Left forelimb (tissue), 1 donor: ENCODE data around the gene STARD13.

Source experiments
- DNase-seq: peaks from one replicate; pipeline ENCODE4 v3.0.0-alpha.2; 2018; ENCODE audit warnings: low spot score

The STARD13 gene

DNA sequence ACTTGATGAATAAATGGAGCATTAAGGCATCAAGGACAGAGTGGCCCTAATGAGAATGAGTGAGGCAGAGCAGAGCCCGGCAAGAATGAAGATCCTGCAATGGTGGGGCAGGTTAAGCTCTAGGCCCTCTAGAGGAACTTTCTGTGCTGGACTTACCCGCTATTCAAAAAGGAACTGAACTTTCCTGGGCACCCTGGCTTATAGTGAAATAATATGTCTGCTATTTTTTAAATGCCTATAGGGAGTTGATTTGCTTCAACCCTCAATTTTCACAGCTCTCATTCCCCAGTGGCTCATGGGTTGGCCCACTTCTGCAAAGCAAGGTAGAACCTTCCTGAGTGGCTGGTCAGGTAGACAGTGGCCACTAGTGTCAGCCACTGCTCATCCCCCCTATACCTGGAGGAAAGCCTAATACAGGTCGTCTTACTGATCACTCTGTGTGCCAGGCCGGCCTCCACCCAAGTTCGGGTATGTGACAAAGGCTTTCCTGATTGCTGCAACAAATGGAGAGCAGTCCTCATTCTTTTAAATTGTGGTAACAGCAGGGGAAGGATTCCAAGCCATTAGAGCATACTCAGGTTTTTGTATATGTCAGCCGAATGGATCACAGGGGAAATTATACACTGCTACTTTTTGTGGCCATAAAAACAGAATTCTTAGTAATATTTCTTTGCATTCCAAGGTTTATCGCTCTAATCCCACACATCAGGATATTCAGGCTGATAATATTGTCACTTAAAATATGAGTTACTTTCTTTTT is 166.4 kb downstream of the STARD13 start:
- no peak for DNase-seq

- DNase-seq: no peak
Measured at GRCh38 chr13:33116321-33117010, 169.1 kb downstream of the STARD13 start.

GRCh38 chr13:33115274-33115673 is 170.3 kb downstream of the STARD13 start:
- DNase-seq: no peak

GRCh38 chr13:33114146-33114545 is 171.4 kb downstream of the STARD13 start:
- no peak for DNase-seq

GRCh38 chr13:33112766-33113165 is 172.8 kb downstream of the STARD13 start:
- no peak for DNase-seq

DNA sequence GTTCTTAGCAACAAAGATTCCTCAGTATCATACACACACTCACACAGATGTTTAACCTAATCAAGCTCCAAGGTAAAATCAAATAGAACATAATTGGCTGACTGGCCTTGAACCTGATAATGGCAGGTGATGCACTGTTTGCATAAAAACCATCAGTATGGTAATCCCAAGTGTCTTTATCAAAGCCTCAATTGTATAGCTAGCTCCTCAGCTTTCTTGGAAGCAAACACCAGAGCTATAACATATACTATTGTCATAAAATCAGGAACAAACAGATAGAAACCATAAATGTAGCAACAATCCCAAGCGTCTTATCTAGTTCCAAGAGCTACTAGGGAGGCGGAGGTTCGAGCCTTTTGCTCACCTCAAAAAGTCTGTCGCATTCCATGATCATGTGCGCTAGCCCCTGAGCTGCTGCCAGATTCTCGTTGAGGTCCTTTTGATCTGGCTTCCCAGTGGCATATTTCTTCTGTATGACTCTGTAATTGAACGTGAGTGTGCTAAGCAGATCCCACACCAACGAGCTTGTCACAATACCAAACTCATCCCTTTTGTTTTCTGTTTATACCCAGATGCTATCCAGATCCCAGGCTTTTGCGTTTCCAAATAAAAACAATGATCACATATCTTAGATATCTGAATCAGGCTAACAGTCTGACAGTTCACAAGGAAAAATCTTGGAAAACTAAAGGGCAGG is 174.0 kb downstream of the STARD13 start:
- DNase-seq: no peak

- DNase-seq: no peak
Measured at GRCh38 chr13:33110713-33111413, 174.7 kb downstream of the STARD13 start.

- no peak for DNase-seq
Measured at GRCh38 chr13:33110386-33110712, 175.2 kb downstream of the STARD13 start.

GRCh38 chr13:33109801-33110200 is 175.8 kb downstream of the STARD13 start:
- DNase-seq: no peak

DNA sequence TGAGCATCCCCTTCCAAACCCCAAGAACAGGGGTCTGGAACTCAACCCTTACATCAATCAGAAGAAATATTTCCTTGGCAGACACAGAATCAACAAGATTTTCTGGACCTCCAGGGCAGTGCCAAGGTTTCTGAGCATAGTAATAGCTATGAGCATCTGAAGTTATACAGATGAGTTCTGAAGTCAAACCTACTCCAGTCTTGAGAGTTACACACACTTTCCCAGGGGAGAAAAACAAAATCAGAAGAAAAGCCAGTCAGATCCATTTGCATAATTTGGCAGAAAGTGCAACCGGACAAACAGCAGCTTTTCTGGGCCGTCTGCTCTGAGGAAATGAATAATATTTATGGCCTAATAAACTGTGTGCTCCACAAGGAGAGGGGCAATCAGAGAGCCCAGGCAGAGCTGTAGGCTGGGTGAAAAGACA is 176.3 kb downstream of the STARD13 start:
- no peak for DNase-seq

DNA sequence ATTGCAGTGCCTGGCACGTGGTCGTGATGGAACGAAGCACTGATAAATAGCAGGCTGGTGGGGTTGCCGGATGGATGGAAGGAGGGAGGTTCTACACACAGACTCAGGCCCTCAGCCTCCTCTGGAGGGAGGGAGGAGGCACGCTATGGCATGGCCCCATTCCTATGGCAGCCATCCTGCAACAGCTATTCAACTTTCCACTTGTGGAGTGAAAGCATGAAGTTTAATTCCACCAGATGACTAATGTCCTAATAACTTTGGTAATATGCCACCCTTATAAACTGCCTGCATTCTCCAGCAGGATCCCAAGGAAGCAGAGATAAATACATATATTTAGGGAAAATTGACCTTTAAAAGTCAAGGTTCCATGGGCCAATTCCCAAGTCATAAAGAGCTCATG is 176.9 kb downstream of the STARD13 start:
- no peak for DNase-seq

DNA sequence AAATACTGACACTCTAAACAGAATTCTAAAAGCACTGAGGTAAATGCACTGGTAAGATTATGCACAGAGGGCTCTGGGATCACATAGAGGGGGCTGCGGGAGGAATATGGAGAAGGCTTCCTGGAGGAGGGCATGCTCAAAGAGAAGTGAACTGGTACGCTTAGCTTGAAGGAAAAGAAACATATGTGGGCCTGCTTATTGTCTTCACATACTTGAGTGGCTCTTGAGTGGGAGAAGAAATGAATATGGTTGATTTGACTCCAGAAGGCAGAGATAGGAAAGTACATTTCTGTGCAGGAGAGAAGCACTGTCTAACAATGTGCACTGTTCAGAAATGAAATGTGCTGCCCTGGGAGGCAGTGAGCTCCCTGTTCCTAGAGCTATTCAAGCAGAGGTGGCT is 178.2 kb downstream of the STARD13 start:
- DNase-seq: no peak

DNA sequence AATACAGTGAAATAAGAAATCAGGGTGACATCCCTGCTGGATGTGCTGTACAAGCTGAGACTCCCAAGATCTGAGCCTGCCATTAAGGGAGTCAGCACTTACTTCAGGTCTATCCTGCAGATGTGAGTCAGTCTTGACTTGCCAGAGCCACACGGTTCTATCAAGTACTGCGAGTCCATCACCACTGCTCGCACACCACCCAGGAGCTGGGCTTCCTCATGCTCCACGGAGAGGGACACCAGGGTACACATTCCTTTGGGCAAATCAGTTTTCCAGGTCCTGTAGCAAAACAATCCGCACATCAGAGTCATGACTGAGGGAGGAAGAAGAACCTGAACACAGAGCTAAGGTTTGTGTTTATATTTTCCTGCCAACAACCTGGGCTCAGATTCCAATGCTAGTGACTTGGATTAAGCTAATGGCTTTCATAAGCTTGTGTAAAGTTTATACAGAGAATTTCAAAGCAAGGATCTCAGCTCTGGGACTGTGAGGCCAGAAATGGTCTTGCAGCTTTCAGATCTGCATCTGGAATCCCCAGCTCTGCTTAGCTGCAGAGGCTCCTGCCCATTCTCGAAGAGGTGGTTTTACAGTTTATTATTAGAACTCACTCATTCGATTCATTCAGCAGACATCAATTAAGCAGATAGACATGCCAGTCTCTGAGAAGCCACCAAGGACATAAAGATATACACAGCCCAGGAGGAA is 178.7 kb downstream of the STARD13 start:
- no peak for DNase-seq

GRCh38 chr13:33105387-33106005 is 180.1 kb downstream of the STARD13 start:
- DNase-seq: no peak

DNA sequence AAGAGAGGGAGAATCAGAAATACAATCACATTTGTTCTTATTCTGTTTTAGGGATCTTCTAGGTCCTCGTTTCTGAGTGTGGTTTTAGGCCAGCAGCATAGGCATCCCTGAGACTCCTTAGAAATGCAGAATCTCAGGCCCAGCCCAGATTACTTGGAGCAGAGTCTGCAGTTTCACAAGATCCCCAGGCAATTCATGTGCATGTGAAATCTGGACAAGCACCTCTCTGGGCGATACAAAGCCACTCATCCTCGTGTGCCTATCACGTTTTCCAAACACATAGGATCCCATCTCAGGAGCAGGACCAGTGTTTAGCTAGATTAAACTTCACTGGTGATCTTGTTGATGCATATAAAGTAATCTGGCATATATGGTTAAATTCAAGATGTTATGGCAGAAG is 182.1 kb downstream of the STARD13 start:
- DNase-seq: no peak

DNA sequence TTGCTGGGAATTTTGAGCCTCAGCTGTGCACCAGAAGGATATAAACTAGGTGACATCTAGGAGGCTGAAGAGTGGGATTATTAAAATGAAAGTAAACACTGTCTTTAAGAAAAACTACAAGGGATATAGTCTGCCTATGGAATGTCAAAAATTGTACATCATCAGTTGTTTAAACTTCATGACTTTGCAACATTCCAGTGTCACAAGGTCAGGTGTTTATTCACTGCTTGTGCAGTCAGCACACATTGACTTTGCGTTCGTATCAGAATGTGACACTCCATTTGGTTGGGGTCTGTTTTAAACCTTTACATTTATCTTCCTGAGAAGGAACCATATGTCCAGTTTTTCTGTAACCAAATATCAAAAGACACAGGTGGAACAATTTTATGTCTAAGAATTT is 183.7 kb downstream of the STARD13 start:
- no peak for DNase-seq

DNA sequence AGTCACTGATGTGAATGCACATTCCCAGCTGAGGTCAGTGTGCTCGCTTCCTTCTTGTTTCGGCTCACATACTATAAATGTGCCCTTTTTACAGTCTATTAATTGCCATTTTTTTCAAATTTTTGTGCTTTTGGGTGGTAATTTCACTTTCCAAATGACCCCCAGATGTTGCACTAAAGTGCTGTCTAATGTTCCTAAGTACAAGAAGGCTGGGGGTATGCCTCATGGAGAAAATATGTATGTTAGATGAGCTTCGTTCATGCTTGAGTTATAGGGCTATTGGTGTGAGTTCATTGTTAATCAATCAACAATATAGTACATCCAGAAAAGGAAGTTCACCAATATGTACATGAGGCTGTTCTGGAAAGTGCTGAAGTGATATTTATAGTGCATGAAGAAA is 184.7 kb downstream of the STARD13 start:
- DNase-seq: no peak

DNA sequence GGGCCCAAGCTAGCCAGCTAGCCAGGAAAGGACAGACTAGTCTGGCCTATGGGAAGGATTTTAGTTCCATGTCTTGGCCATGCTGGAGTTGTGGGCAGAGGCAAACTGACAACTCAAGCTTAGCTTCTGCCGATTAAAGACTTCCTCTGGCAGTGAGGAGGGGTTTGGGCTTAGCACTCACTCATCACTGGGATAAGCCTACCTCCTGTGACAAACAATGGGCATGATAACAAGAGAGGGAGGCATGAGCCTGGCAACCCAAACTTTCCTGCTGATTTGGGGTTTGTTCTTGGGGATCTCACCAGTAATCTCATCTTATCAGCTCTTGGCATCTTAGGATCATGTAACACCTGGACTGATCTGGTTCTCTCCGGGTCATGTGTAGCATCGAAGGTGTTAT is 185.7 kb downstream of the STARD13 start:
- no peak for DNase-seq

- no peak for DNase-seq
Measured at GRCh38 chr13:33096886-33097605, 188.5 kb downstream of the STARD13 start.

DNA sequence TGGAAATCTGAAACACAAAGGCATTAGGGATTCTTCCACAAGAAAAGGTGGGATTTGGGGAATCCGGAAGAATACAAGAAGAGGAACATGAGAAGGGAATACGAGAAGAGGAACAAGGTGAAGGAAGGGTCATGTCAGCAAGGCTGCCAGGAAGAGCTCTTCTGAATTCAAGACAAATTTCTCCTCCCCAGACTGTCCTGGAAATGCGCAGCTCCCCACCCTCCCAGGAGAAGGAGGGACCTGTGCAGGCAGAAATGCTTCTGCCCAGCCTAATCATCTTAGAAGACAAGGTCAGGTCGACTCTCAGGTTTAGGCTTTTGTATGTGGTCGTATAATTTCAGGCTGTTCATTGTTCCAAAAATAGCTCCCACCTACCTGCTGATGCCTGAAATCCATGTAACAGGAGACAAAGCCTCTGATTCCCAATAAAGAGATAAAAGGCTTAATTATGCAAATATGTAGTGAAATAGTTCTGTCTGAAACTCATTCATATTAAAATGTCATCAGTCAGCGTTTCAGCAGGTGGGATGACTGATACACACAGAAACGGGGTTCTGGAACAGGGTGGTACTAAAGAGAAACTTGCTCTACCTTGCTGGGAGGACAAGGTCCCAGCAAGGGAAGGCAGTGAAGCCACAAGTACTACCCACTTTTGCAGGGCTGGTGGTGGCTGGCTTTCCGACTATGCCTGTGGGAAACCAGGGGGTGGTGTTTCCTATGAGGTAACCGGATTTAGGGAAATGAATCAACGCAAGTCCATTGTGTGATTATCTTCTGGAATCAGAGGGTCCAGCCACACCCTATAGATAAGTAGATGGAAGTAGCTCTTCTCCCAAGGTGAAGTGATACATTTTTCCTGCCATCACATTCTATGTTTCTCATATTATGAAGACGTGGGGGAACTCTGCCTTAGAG is 193.2 kb downstream of the STARD13 start:
- DNase-seq: no peak
